GM23248 (cell line): ENCODE measurements around the gene CEP126.

Source experiments
- EZH2 ChIP-seq: fragments of 200-600 bp; sonication (generic); IDR thresholded peaks from 2 replicates; pipeline ENCODE4 v1.6.1; 2018; ENCODE audit warnings: antibody characterized with exemption, mild to moderate bottlenecking; ENCODE audit not compliant: insufficient read depth, poor library complexity, severe bottlenecking
- EZH2phosphoT487 ChIP-seq: fragments of 200-600 bp; sonication (generic); IDR thresholded peaks from 2 replicates; pipeline ENCODE4 v1.6.1; 2018; ENCODE audit warnings: antibody characterized with exemption, moderate library complexity, mild to moderate bottlenecking, low read depth; ENCODE audit not compliant: insufficient read depth

DNA sequence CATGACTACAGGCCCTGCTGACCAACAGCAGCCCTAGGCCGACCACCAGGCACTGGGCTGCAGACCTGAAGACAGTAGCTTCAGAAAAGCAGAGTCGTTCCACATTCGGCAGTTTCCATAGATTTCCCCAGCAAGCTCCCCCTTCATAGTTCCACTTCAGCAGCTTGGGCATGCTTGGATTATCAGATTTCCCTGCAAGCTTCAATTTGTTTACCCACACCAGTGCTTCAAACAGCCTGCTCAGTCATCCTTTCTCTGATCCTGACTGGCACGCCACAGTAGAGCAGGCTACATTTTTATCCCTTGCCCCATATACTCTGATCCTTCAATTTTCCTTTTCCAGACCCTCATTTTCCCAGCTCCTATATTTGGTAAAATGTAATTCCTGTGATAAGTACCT lies 81.3 kb downstream of the CEP126 start:
- TF ChIP-seq EZH2phosphoT487 (no peak), EZH2 (no peak)
